Panc1 (cell line): ENCODE measurements around the gene PDCD2L. TPM values are rescaled to one million over a fixed set of nuclear protein-coding genes. Genes with fewer than 3 reads are reported as not detected.
"Not testable (repeated sequence)": the region's sequence is repeated elsewhere in the genome, so short reads cannot be mapped to it uniquely, and the experiment has no call there.

Experiments
- ATAC-seq: fragments of 200-7000 bp; cut with Tn5 transposase; 2 replicates; pipeline ENCODE4 v1.9.1; 2020; ENCODE audit warnings: mild to moderate bottlenecking, moderate library complexity
- BruUV-seq: library from RNA; stranded (reverse); fragments of 400-500 nt; replicated peaks from 2 replicates; lab custom pipeline; 2021; lab: Mats Ljungman, UMichigan
- CTCF ChIA-PET: fragments of 300-600 bp; sonication (Branson Sonifier 250); formaldehyde crosslinking; loops from one replicate; lab custom pipeline; 2022; ENCODE audit warnings: antibody characterized with exemption; lab: Charles Lee
- POLR2A ChIA-PET: fragments of 300-600 bp; sonication (Branson Sonifier 250); formaldehyde crosslinking; loops from one replicate; lab custom pipeline; 2022; ENCODE audit warnings: antibody characterized with exemption; lab: Charles Lee
- DNase-seq: peaks from one replicate; pipeline ENCODE4 v3.0.0-alpha.2; 2010; ENCODE audit warnings: low read depth, low spot score
- H3K27ac ChIP-seq: 2 replicates; pipeline ENCODE4 v1.5.1; 2011; ENCODE audit warnings: mild to moderate bottlenecking, low read length, inconsistent platforms
- H3K27me3 ChIP-seq: fragments of 200-500 bp; sonication (Bioruptor generic); 2 replicates; pipeline ENCODE4 v1.6.0; 2014; ENCODE audit warnings: low read length, inconsistent platforms; ENCODE audit not compliant: control insufficient read depth, insufficient read depth
- H3K36me3 ChIP-seq: fragments of 200-500 bp; sonication (Bioruptor generic); 2 replicates; pipeline ENCODE4 v1.5.1; 2014; ENCODE audit warnings: inconsistent platforms, mild to moderate bottlenecking, low read length, moderate library complexity; ENCODE audit not compliant: control insufficient read depth, insufficient read depth
- H3K4me1 ChIP-seq: 2 replicates; pipeline ENCODE4 v1.5.1; 2011; ENCODE audit warnings: inconsistent platforms, mild to moderate bottlenecking, low read length, moderate library complexity; ENCODE audit not compliant: control insufficient read depth, insufficient read depth
- H3K4me3 ChIP-seq, 2 experiments: 2 replicates each; pipeline ENCODE4 v1.5.1; 2011 to 2012; ENCODE audit warnings: low read depth in 2 of 2, low read length in 2 of 2, mild to moderate bottlenecking in 2 of 2, inconsistent platforms in 1 of 2, moderate library complexity in 1 of 2
- H3K9me3 ChIP-seq: fragments of 200-500 bp; sonication (Bioruptor generic); 2 replicates; pipeline ENCODE4 v1.5.1; 2014; ENCODE audit warnings: low read depth, mild to moderate bottlenecking, inconsistent platforms, low read length, moderate library complexity; ENCODE audit not compliant: control insufficient read depth, insufficient read depth
- CTCF ChIP-seq: fragments of 450-650 bp; IDR thresholded peaks from 2 replicates; pipeline ENCODE4 v1.5.1; 2017; ENCODE audit warnings: mild to moderate bottlenecking
- POLR2AphosphoS5 ChIP-seq: IDR thresholded peaks from 2 replicates; pipeline ENCODE4 v1.6.1; 2012; ENCODE audit warnings: mild to moderate bottlenecking, low read depth, low read length, moderate library complexity
- REST ChIP-seq, 2 experiments: IDR thresholded peaks; 2 replicates each; pipeline ENCODE4 v1.6.1; 2011 to 2012; ENCODE audit warnings: low read depth in 2 of 2, control low read depth in 1 of 2, low read length in 1 of 2, mild to moderate bottlenecking in 1 of 2, moderate library complexity in 1 of 2; ENCODE audit not compliant: insufficient read depth in 1 of 2
- SIN3A ChIP-seq: IDR thresholded peaks from 2 replicates; pipeline ENCODE4 v1.6.1; 2012; ENCODE audit warnings: low read depth, mild to moderate bottlenecking, low read length, moderate library complexity, borderline replicate concordance; ENCODE audit not compliant: insufficient read depth
- TCF7L2 ChIP-seq: IDR thresholded peaks from 2 replicates; pipeline ENCODE4 v1.6.1; 2011; ENCODE audit warnings: mild to moderate bottlenecking, low read depth, low read length, inconsistent platforms
- in situ Hi-C: cut with HindIII; loops from 2 replicates; pipeline ENCODE4 v1.10.0; 2016; ENCODE audit warnings: low sequenced_read_pairs, low pct_unique_long_range_greater_than_20kb
- intact Hi-C: fragments of 100-400 bp; cut with micrococcal nuclease; formaldehyde crosslinking; loops from one replicate; pipeline ENCODE4 v1.10.0; 2022; ENCODE audit not compliant: unreplicated experiment
- total RNA-seq: library from RNA; stranded (reverse); gene quantifications from one replicate; pipeline ENCODE4 v1.2.1, GENCODE V29; 2021; ENCODE audit not compliant: unreplicated experiment

Gene PDCD2L
- total RNA-seq, 1 experiment from 2014 or later = 36.4 TPM

GRCh38 chr19:34461375-34462100 lies 57.3 kb downstream of the PDCD2L start:
- no peak for ATAC-seq
- Histone ChIP-seq H3K27ac (no peak overlapping the region), H3K27me3 (no peaks in the 10 kb centered on the region), H3K36me3 (peaks cover 54% of the 10 kb centered on the region), H3K4me1 (no peaks in the 10 kb centered on the region), H3K9me3 (no peaks in the 10 kb centered on the region), H3K4me3 (no peak overlapping the region)
- BruUV-seq = no TSS peak
- in situ Hi-C loops = no loop called here
- ChIA-PET CTCF (no interaction called here), POLR2A (interaction anchor here (0.5 kb wide), 2 partner anchors 27 to 30 kb away, joined by 3 read pairs; no protein-coding TSS in a partner anchor)
- intact Hi-C loops = no loop called here
- no peak for DNase-seq
- TF ChIP-seq CTCF (no peak), TCF7L2 (no peak), REST (IDR thresholded peaks at IDR 0.05; ENCODE audit: insufficient read depth in 1 of 2, low read depth in 2 of 2, low read length in 1 of 2) (no peak)

GRCh38 chr19:34464785-34465184 lies 60.6 kb downstream of the PDCD2L start:
- H3K9me3 ChIP-seq, H3K4me1 ChIP-seq, intact Hi-C loops, H3K4me3 ChIP-seq, H3K27me3 ChIP-seq, H3K27ac ChIP-seq, ATAC-seq, in situ Hi-C loops, CTCF ChIA-PET, DNase-seq, BruUV-seq: not testable (repeated sequence)
- POLR2A ChIA-PET = interaction anchor here (0.7 kb wide), 1 partner anchor 11 kb away, joined by 11 read pairs; no protein-coding TSS in a partner anchor
- H3K36me3 ChIP-seq = peaks cover 63% of the 10 kb centered on the region

GRCh38 chr19:34468409-34468808 lies 64.2 kb downstream of the PDCD2L start:
- H3K4me1 ChIP-seq = no peaks in the 10 kb centered on the region
- ChIA-PET POLR2A (interaction anchor here (0.5 kb wide), 1 partner anchor 40 kb away, joined by 5 read pairs; the partner anchor contains the start of gene UBA2), CTCF (no interaction called here)
- no peak overlapping the region for H3K4me3 ChIP-seq
- H3K27ac ChIP-seq = no peak overlapping the region
- intact Hi-C loops (no loop called here), in situ Hi-C loops (no loop called here)
- ATAC-seq = no peak
- no TSS peak for BruUV-seq
- H3K36me3 ChIP-seq = peaks cover 44% of the 10 kb centered on the region
- DNase-seq = no peak
- no peaks in the 10 kb centered on the region for H3K9me3 ChIP-seq
- no peaks in the 10 kb centered on the region for H3K27me3 ChIP-seq
- no peak for TF ChIP-seq SIN3A
- TF ChIP-seq REST (IDR thresholded peaks at IDR 0.05; ENCODE audit: insufficient read depth in 1 of 2, low read depth in 2 of 2, low read length in 1 of 2) = no peak
- TF ChIP-seq TCF7L2 = no peak
- no peak for TF ChIP-seq CTCF
- no peak for TF ChIP-seq POLR2AphosphoS5
